HG03108 (cell line): ENCODE results near the gene MSI1.

Experiments used
- ATAC-seq: cut with Tn5 transposase; IDR thresholded peaks from one replicate; pipeline ENCODE4 v1.9.1; 2021; ENCODE audit warnings: moderate library complexity; ENCODE audit not compliant: unreplicated experiment

The MSI1 gene

GRCh38 chr12:120368789-120369602 is at the start of gene MSI1:
Gene MSI1, minus strand, starts transcription at chr12:120369164. Its CDS starts 73 bp downstream, at chr12:120369091.
- ATAC-seq = no peak

DNA sequence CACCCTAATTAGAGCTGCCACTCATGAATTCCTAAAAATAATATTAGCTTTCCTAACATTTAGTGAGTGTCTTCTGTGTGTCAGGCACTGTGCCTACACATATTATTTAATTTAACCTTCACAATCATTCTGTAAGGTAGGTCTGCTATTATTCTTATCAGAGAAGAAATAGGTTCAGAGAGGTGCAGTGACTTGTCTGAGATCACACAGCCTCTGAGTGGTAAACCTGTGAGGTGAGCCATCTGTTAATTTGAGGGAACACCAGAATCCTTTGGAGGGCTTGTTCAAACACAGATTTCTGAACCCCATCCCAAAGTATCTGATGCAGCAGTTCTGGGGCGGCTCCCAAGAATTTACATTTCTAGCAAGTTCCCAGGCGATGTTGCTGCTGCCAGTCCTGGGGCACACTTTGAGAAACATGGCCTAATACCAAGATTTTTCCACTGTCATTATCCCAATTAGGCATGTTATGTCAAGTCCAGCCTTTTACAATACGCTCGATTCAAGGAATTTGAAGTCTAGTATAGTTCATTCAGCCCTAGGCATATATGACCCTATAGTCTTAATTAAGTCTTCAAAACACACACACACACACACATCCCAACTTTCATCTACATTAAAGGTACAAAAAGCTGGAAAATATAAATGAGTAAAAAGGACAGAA is 49.1 kb upstream of the MSI1 start:
- ATAC-seq = no peak

DNA sequence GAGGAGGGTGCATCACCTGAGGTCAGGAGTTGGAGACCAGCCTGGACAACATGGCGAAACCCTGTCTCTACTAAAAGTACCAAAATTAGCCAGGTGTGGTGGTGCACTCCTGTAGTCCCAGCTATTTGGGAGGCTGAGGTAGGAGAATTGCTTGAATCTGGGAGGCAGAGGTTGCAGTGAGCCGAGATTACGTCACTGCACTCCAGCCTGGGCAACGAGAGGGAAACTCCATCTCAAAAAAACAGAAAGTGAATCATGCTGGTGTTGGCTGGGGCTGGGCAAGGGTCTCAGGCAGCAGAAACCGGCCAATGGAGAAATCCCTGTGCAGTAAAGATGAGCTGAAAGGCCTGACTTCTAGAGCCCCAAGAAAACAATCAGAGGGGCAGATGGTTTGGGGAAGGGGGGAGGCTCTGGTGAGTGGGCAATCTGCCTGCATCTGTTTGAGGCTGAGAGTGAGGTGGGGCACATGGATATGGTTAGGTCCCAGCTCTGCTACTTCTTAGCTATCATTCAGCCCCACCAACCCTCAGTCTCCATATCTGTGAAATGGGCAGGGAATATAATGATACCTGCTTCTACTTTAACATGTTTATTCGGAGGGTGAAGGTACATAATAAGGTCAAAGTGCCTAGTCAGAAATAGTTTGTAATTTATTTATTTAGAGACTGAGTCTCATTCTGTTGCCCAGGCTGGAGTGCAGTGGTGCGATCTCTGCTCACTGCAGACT is 47.7 kb upstream of the MSI1 start:
- no peak for ATAC-seq

DNA sequence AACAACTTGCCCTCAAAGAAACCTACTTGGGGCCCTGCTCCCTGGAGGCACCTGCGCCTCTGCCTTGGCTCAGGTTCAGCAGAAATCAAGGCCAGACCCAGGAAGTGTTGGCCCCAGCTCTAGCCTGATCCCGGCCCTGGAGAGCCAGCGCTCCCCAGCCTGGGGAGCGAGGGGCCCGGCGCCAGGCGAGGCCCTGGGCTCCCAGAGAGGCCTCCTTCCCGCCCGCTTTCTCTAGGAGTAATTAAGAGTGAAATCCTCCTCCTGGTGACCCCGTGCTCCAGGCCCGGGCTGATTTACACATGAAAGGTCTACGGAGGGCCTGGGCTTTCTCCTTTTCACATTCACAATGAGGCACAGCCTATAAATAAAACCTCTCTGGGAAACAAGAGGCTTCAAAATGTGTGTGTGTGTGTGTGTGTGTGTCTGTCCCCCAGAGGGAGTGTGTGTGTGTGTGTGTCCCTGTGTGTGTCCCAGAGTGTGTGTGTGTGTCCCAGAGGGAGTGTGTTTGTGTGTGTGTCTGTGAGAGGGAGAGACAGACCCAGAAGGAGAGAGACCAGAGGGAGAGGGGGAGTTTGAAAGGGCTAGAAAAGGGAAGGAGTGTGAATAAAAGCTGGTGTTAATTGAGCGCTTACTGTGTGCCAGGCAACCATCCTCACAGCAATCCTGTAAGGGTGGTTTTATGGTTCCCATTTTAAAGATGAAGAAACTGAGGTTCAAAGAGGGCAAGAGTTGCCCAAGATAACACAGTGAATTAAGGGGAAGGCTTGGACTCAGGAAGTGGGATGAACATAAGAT is 45.1 kb upstream of the MSI1 start:
- ATAC-seq = no peak

DNA sequence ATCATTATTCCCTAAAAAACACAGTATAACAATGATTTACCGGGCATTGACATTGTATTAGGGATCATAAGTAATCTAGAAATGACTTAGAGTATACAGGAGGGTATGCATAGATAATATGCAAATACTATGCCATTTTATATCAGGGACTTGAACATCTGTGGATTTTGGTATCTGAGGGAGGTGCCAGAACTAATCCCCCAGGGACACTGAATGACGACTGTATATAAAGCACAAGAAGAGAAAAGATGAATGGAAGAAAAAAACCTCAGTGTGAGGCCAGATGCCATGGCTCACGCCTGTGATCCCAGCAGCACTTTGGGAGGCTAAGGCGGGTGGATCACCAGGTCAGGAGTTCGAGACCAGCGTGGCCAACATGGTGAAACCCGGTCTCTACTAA is 43.5 kb upstream of the MSI1 start:
- ATAC-seq = no peak

DNA sequence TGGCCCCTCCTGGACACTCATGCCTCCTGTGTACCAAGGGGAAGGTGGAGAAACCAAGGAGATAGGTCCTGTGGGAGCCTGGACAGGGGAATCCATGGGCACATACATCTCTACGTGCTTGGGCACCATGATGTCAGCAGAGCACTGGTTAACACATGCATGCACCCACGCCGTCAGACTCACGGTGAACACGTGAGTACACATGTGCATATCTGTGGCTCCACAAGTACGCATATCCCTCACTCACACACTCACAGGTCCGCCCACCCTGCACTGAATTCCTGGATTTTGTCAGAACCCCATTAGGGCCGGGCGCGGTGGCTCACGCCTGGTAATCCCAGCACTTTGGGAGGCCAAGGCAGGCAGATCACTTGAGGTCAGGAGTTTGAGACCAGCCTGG is 39.8 kb upstream of the MSI1 start:
- no peak for ATAC-seq

DNA sequence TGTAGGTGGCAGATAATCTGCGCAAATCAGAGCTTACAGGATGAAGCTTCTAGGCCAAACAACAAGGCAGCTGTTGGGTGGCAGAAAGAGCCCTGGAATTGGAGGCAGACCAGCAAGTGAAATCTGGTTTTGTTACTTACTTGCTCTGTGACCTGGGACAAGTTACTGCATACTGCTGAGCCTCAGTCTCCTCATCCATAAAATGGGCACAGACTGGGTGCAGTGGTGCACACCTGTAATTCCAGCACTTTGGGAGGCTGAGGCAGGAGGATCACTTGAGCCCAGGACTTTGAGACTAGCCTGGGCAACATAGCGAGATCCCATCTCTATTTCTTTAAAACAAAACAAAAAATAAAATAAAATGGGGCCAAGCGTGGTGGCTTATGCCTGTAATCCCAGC is 37.6 kb upstream of the MSI1 start:
- ATAC-seq = no peak

DNA sequence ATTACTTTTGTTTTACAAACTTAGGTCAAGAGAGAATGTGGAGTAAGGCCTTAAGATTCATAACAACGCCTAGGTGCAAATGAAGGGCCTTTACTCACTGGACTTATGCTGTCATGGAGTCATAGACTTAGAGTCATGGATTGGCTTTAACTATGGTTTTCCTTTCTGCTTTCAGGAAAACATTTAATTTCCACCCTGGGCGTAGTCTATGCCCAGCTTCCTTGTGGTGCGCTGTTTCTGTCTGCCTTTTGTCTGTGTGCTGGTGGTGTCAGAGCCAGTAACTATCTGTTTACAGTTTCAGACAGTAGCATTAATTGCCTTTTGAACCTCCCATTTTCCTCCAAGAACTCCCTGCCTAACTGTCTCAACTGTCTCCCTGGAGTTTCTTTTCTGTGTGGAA is 37.1 kb upstream of the MSI1 start:
- ATAC-seq = no peak

GRCh38 chr12:120404271-120404670 is 35.3 kb upstream of the MSI1 start:
- no peak for ATAC-seq

DNA sequence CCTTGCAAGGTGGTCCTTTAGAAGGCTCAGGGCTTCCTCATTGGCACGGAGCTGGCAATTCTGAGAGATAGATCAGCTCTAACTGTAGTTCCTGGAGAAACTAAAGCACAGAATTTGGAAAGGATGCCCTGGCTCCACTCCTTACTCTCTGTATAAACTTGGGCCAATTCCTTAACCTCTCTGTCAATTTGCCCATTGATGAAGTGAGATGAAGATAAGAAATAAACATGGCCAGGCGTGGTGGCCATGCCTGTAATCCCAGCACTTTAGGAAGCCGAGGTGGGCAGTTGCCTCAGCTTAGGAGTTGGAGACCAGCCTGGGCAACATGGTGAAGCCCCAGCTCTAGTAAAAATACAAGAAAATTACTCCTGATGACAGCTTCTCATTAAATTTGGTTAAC is 34.9 kb upstream of the MSI1 start:
- no peak for ATAC-seq

GRCh38 chr12:120402217-120402616 is 33.3 kb upstream of the MSI1 start:
- no peak for ATAC-seq

DNA sequence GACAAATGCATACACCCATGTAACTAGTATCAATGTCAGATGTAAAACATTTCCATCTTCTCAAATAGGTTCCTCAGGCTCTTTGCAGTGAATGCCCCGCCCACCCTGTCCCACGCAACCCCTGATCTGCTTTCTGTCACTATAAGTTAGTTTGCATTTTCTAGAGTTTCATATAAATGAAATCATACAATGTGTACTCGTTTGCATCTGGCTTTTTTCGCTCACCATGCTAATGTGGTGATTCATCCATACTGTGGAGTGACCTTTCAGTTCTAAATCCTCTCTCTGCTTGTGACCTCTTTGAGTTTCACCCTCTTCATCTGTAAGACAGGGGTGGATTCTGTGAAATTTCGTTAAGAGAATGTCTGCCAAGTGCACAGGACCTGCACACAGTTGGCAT is 30.6 kb upstream of the MSI1 start:
- no peak for ATAC-seq

DNA sequence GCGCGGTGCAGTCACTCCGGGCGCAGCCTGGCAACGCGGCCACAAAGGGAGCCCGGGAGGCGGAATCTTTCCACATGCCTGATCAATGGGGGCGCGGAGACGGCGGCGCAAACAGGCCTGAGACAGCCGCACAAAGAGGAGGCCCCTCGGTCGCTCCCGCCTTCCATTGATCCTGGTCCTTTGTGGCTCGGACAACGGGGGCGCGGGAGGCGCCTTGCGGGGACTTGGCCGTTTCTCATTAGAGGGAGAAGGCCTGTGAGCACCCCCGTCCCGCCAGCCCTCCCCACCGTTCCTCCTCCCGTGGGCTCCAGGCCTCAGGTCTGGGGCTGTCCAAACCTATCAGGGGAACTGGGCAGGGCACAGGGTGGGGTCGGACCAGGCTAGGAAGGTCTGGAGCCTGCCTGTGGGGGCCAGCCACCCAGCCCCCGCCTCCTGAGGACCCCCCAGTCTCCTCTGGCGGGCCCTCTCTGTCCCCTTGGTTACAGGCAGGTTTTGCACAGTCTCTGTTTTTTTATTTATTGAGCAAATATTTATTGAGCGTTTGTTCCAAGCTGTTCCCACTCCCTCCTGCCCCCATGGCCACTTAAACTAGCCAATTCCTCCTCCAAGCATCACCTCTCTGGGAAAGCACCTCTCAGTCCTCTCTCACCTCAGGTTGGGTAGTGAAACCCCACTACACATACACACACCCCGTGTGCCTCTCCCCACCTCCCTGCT is 29.0 kb upstream of the MSI1 start:
- no peak for ATAC-seq

- no peak for ATAC-seq
Measured at GRCh38 chr12:120394483-120395367, 25.8 kb upstream of the MSI1 start.

DNA sequence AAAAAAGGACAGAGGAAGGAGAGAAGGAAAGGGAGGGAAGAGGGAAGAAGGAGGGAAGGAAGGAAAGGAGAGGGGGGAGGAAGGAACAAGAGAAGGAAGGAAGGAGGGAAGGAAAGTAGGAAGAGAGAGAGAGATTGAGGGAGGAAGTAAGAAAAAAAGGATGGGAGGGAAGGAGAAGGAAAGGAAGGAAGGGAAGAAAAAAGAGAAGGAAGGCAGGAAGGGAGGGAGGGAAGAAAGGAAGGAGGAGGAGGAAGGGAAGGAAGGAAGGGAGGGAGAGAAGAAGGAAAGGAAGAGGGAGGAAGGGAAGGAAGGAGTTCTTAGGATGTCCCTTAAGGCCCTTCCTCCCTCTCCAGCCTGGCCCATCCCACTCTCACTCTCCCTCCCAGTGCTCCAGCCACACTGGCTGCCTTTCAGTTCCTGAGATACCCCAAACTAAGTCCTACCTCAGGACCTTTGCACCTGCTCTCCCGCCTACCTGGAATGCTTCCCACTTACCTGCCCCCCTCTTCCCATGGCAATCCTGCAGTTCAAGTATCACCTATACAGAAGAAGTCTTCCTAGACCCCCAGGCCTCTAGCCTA is 21.7 kb upstream of the MSI1 start:
- no peak for ATAC-seq

- ATAC-seq = no peak
Measured at GRCh38 chr12:120388691-120389481, 19.9 kb upstream of the MSI1 start.

DNA sequence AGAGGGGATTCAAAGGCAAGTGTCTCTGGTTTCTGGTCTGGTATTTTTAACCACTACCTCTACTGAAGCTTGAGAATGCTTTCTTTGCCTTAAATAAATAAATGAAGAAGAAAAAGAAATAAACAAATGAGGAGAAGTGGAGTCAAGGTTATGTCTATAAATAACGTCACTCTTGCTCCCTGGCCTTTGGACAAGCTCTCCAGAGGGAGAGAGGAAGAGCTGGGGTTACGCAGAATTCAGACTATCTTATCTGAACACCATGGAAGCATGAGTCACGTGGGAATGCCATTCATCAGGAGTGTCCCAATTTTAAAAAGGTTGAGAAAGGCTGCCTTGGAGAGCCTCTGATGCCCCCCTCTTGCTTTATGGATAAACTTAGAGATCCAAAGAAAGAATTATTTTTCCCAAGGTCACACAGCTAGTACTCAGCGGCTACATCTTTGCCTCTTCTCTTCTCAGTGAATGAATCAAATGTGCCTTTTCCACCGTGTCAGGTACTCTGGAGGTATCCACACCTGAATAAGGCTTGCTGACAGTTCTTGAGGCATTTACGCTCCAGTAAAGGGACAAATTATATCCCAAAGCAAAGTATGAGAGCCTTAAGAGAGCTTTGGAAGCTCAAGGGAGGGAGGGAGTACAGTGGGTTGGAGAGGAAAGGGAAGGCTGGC is 12.9 kb upstream of the MSI1 start:
- no peak for ATAC-seq

GRCh38 chr12:120378036-120378435 is 9.1 kb upstream of the MSI1 start:
- ATAC-seq = no peak
